ENCODE results near the gene KCTD16.

DNA sequence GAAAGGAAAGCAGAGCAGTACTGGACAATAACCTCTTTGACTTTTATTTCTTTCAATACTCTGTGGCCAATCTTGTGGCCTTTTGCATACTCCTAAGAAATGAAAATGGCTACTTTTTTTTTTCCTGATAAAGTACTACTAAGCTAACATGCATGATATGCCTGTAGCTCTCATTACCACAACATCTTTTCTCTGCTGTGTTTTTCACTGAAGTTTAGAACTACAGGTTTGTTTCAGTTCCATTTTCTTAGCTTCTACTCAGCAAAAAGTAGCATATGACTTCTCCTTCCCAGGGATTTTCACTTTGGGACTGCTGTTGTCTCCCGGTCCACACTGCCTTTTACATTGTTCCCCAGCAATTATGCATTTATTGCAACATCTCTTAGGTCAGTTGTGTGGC lies 204.0 kb downstream of the KCTD16 start:
- TF ChIP-seq POLR2AphosphoS5 (IDR thresholded peaks at IDR 0.05; ENCODE audit: low read depth, low read length) = no peak
- TF ChIP-seq CTCF (IDR thresholded peaks at IDR 0.05) = no peak
- TF ChIP-seq RAD21 (IDR thresholded peaks at IDR 0.05; ENCODE audit: low read length) = no peak
- TF ChIP-seq EP300 (IDR thresholded peaks at IDR 0.05; ENCODE audit: borderline replicate concordance in 1 of 2, low read depth in 1 of 2, low read length in 1 of 2) = no peak
- TF ChIP-seq, protein P1, sequence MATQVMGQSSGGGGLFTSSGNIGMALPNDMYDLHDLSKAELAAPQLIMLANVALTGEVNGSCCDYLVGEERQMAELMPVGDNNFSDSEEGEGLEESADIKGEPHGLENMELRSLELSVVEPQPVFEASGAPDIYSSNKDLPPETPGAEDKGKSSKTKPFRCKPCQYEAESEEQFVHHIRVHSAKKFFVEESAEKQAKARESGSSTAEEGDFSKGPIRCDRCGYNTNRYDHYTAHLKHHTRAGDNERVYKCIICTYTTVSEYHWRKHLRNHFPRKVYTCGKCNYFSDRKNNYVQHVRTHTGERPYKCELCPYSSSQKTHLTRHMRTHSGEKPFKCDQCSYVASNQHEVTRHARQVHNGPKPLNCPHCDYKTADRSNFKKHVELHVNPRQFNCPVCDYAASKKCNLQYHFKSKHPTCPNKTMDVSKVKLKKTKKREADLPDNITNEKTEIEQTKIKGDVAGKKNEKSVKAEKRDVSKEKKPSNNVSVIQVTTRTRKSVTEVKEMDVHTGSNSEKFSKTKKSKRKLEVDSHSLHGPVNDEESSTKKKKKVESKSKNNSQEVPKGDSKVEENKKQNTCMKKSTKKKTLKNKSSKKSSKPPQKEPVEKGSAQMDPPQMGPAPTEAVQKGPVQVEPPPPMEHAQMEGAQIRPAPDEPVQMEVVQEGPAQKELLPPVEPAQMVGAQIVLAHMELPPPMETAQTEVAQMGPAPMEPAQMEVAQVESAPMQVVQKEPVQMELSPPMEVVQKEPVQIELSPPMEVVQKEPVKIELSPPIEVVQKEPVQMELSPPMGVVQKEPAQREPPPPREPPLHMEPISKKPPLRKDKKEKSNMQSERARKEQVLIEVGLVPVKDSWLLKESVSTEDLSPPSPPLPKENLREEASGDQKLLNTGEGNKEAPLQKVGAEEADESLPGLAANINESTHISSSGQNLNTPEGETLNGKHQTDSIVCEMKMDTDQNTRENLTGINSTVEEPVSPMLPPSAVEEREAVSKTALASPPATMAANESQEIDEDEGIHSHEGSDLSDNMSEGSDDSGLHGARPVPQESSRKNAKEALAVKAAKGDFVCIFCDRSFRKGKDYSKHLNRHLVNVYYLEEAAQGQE (IDR thresholded peaks at IDR 0.05; ENCODE audit: low read depth, low read length) = no peak
- no peak for TF ChIP-seq YY1 (IDR thresholded peaks at IDR 0.05; ENCODE audit: low read depth)
- TF ChIP-seq EZH2phosphoT487 (IDR thresholded peaks at IDR 0.05; ENCODE audit: borderline replicate concordance, low read depth) = no peak
- TF ChIP-seq, protein P2, sequence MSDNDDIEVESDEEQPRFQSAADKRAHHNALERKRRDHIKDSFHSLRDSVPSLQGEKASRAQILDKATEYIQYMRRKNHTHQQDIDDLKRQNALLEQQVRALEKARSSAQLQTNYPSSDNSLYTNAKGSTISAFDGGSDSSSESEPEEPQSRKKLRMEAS (IDR thresholded peaks at IDR 0.05; ENCODE audit: low read depth) = no peak
- no peak for TF ChIP-seq RCOR1 (IDR thresholded peaks at IDR 0.05; ENCODE audit: low read length)
- no peak for TF ChIP-seq TAF1 (IDR thresholded peaks at IDR 0.05; ENCODE audit: borderline replicate concordance, low read depth, low read length)
- no peak for TF ChIP-seq RFX5 (IDR thresholded peaks at IDR 0.05; ENCODE audit: low read length)
- TF ChIP-seq GABPA (IDR thresholded peaks at IDR 0.05; ENCODE audit: low read depth) = no peak
- no peak for TF ChIP-seq TEAD4 (IDR thresholded peaks at IDR 0.05; ENCODE audit: borderline replicate concordance, insufficient read depth)
- TF ChIP-seq GATA2 (CRISPR knock-in tag; IDR thresholded peaks at IDR 0.05) = no peak

Data from SK-N-SH (cell line).